Amniotic epithelial cell (primary cell): ENCODE results near the gene ZNF598.

Experiments
- DNase-seq: peaks from one replicate; pipeline ENCODE4 v3.0.0-alpha.2; 2010; ENCODE audit warnings: low read depth

ZNF598 gene

GRCh38 chr16:2040041-2040786 is 30.6 kb upstream of the ZNF598 start:
- no peak for DNase-seq

DNA sequence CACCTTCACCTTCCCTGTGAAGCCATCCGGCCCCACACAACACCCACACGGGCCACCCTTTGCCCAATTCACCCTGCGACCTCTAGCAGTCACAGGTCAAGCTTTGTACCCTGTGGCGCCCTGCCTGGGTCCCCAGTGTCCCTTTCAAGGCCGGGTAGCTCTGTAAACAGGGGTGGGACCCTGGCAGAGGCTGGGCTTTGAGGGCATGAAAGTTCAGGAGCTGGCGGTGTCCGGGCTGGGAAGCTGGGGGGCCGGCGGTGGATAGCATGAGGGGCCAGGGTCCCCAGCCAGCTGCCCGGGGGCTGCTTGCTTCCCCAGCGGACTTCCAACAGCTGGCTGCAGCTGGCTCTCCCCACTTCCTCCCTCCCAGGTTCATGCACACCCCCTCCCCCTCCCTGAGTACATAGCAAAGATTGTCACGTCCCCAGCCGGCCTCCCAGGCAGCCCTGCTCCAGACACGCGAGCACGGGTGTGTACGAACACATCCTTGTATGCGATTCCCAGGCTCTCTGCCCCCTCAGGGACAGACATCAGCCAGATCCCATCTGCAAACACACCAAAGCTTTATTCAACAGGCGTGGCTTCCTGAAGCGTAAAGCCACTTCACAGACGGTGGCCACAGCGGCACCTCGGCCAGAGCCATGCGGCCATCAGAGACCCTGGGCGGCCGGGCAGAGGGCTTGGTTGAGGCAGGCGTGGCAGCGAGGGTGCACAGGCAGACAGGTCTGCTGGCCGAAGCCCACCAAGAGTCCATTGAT is 29.8 kb upstream of the ZNF598 start:
- peak; percentile 42 for DNase-seq

- no peak for DNase-seq
Observed at GRCh38 chr16:2038382-2039231, 29.0 kb upstream of the ZNF598 start.

- no peak for DNase-seq
Observed at GRCh38 chr16:2037647-2038381, 28.2 kb upstream of the ZNF598 start.

GRCh38 chr16:2037115-2037514 is 27.5 kb upstream of the ZNF598 start:
- DNase-seq = no peak

DNA sequence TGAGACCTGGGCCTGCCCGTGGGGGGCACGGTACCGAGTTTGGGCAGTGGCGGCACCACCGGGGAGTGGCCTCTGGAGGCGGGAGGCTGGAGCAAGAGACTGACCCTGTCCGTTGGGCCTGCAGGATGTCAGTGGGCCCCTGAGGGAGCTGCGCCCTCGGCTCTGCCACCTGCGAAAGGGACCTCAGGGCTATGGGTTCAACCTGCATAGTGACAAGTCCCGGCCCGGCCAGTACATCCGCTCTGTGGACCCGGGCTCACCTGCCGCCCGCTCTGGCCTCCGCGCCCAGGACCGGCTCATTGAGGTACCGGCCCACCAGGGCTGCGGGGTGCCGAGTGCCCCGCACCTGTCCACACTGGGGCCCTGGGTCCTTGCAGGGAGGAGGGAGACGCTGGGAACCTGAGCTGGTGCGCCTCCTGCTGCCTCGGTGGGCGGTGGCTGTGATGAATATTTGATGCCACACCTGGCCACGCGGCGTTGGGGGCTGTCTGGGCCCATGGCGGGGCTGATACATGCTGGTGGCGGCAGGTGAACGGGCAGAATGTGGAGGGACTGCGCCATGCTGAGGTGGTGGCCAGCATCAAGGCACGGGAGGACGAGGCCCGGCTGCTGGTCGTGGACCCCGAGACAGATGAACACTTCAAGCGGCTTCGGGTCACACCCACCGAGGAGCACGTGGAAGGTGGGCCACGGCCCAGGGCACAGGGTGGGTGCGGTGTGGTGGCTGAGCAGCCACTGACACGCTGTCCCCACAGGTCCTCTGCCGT is 26.8 kb upstream of the ZNF598 start:
- DNase-seq = no peak

DNA sequence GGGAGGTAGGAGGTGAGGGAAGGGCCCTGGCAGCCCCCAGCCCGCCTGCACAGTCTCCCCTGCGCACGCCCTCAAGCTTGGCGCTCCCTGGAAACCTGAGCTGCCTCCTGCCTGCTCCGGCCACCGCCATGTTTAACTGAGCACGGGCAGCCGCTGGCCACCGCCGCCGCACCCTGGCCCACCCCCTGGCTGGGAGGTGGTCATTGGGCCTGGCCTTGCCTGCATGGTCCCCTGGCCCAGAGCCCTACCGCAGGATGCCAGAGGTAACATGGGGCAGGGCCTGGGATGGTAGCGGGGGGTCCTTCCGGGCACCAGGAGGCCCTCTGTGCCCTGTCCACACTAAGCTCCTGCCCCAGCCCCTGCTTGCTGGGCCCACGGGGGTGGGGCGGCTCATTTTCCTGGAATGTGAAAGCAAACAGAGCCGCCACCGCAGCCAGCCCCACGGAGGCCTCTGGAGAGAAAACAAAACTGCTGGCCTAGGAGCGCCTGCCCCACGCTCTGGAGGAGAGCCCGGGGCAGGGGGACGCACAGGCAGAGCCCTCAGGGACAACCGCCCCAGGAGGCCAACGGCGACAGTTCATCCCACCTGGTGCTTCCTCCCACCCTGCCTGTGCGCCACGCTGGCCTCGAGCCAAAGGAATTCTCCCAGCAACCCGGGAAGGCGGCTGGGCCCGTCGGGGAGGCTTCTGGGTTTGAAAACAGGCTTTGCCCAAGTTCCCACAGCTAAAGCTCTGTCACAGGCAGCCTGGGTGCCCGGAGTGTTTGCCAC is 26.0 kb upstream of the ZNF598 start:
- DNase-seq = peak; percentile 80

- DNase-seq = no peak
Observed at GRCh38 chr16:2034696-2035430, 25.2 kb upstream of the ZNF598 start.

GRCh38 chr16:2033909-2034695 is 24.5 kb upstream of the ZNF598 start:
- DNase-seq = peak; percentile 38

- DNase-seq = peak; percentile 54
Observed at GRCh38 chr16:2033057-2033908, 23.7 kb upstream of the ZNF598 start.

DNA sequence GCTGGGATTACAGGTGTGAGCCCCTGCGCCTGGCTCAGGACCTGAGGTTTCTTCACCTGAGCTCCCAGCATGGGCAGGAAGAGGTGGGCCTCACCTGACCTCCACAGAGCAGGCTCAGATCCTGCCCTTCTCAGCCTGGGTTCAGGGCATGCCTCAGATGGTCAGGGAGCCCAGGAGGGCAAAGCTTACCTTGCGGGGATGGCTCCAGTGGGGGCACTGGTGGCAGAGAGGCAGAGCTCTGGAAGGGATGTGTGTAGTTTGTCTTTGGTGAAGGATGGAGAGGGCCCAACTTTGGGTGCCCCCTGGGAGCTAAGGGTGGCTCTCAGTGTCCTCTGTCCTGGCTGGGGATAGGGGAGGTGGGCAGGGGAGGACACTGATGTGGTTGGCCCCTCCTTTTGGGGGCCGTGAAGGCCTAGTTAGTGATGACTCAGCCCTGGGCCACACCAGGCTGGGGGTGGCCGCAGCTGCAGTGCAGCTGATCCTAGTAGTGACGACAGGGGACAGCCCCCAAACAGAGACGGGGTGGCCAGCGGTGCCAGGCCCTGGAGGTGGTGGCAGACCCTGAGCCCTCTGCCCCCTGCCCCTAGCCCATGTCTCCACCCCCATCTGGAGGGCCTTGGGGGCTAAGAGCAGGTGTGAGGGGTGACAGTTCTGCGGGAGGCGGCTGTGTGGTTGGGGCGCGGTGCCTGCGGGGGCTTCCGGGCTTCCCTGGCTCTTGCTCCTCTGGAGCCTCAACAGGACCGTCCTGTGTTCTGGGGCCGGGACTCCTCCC is 22.9 kb upstream of the ZNF598 start:
- DNase-seq = no peak

- no peak for DNase-seq
Observed at GRCh38 chr16:2031081-2031577, 21.5 kb upstream of the ZNF598 start.

DNA sequence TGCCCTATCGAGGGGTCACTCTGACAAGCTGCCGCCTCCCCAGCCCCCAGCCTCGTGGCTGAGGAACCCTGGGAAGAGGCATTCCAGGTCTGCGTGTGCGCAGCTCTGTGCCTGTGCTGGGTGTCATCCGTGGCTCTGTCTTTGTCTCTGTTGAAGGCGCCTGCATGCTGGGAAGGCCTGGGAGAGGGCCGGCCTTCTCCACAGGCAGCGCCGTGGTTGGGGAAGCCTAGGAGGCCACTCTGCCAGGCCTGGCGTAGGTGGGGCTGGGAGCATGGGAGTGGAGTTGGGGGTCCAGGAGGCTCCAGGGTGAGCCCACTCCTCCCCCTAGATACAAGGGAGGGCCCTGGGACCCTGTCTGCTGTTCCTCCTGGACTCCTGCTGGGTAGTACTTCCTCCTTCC is 20.4 kb upstream of the ZNF598 start:
- no peak for DNase-seq

GRCh38 chr16:2029350-2029749 is 19.7 kb upstream of the ZNF598 start:
- no peak for DNase-seq

- no peak for DNase-seq
Observed at GRCh38 chr16:2028620-2029220, 19.1 kb upstream of the ZNF598 start.

GRCh38 chr16:2028146-2028545 is 18.5 kb upstream of the ZNF598 start:
- DNase-seq = no peak
